Right ventricle myocardium inferior (tissue), 1 donor: ENCODE data around the gene TCEAL7. TPM values are rescaled to one million over a fixed set of nuclear protein-coding genes. Genes with fewer than 3 reads are reported as not detected.

Source experiments
- ATAC-seq: fragments of 200-7000 bp; cut with Tn5 transposase; one replicate; pipeline ENCODE4 v1.9.1; 2020; ENCODE audit warnings: mild to moderate bottlenecking, moderate library complexity
- DNase-seq: peaks from one replicate; pipeline ENCODE4 v3.0.0; 2021; ENCODE audit errors: missing footprints
- intact Hi-C: fragments of 100-400 bp; cut with DNase I; formaldehyde crosslinking; loops from one replicate; pipeline ENCODE4 v1.11.0; 2022
- total RNA-seq: library from RNA; stranded (reverse); fragmentation: NEBNext Ultra II Directional; extraction: Animal tissue kit (Norgen Biotek cat#: 25700); gene quantifications from one replicate; pipeline ENCODE4 v1.2.1, GENCODE V29; 2021
- donor health status: DM: no; HTN: yes; CAD: no; lungs with severe emphysema.

The TCEAL7 gene
- total RNA-seq, 1 donor from 2014 or later = 3.1 TPM

GRCh38 chrX:103361798-103362197, 31.8 kb downstream of the TCEAL7 start:
- DNase-seq = no peak
- intact Hi-C loops = no loop called here
- no peak for ATAC-seq

DNA sequence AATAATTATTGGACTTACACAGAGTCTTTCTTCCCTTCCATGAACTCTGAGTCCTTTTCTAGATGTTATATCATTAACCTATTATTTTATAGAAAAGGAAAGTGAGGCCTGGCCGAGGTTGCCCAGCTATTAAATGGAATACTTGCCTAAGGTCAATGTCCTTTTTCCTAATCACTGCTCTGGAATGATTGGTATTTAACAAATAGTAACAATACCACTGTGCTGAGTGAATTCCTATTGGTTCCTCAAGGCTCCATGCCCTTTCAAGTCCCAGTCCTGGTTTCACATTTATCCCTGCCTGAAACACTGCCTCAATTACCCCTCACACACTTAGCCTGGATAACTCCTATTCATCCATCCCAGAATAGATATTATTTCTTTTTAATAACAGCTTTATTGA, 32.4 kb downstream of the TCEAL7 start:
- DNase-seq = no peak

GRCh38 chrX:103363046-103363445, 33.0 kb downstream of the TCEAL7 start:
- ATAC-seq (no peak), DNase-seq (no peak)
- intact Hi-C loops = no loop called here

More for the DNA sequence above, 32.4 kb downstream of the TCEAL7 start:
- ATAC-seq = no peak
- intact Hi-C loops = no loop called here

DNA sequence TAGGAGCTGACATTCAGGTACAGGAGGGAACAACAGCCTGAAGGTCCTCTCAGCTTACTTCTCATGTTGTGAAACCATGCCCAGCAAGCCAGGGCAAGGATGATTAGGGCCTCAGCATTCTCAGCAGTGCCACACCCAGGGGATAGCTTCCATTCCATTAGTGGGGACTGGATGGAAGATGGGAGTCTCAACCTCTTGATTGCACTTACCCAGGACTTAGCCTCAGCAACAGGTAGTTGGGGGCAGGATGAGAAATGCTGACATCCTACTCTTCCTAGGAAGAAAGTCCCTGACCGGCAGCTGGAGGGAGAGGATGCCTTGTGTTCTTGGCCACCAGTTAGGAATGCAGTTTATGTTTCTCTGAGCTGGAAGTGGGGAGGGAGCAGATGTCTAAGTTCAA, 37.5 kb downstream of the TCEAL7 start:
- ATAC-seq (no peak), DNase-seq (no peak)
- intact Hi-C loops = no loop called here

DNA sequence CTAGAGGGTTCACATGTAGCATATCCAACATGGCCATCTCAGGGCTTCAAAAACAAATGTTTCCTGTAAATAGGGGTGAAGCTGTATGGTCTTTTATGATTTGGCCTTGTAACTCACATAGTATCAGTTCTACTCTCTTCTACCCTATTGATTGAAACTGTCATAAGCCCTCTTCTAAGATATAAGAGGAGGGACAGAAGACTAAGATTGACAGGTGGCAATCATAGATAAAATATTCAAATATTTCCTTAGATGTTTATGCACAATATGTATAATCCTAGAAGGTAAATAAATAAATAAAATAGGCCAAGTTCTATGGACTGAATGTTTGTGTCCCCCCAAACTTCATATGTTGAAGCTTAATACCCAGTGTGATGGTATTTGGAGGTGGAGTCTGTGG, 39.4 kb downstream of the TCEAL7 start:
- intact Hi-C loops = no loop called here
- DNase-seq (no peak), ATAC-seq (no peak)

DNA sequence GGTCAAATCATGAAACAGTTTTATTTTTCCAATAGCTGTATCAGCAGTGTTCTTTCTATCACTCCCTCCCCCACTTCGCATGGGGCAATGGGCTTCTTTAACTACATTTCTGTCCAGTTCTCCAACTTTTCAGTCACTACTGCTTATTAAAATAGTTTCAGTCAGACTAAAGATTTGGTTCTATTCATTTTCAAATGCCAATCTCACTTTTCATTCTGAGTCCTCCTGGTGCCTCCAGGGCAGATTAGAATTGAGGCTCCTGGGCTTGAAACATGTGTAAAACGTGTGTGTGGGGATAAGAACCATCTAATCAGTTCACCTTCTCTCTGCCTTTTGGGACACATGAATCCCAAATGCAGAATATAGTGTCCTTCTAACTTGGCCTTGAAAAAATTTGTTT, 42.8 kb downstream of the TCEAL7 start:
- ATAC-seq (no peak), DNase-seq (no peak)
- intact Hi-C loops = no loop called here

- ATAC-seq (no peak), DNase-seq (no peak)
- intact Hi-C loops = no loop called here
These were observed 43.5 kb downstream of the TCEAL7 start for GRCh38 chrX:103373581-103373980.

DNA sequence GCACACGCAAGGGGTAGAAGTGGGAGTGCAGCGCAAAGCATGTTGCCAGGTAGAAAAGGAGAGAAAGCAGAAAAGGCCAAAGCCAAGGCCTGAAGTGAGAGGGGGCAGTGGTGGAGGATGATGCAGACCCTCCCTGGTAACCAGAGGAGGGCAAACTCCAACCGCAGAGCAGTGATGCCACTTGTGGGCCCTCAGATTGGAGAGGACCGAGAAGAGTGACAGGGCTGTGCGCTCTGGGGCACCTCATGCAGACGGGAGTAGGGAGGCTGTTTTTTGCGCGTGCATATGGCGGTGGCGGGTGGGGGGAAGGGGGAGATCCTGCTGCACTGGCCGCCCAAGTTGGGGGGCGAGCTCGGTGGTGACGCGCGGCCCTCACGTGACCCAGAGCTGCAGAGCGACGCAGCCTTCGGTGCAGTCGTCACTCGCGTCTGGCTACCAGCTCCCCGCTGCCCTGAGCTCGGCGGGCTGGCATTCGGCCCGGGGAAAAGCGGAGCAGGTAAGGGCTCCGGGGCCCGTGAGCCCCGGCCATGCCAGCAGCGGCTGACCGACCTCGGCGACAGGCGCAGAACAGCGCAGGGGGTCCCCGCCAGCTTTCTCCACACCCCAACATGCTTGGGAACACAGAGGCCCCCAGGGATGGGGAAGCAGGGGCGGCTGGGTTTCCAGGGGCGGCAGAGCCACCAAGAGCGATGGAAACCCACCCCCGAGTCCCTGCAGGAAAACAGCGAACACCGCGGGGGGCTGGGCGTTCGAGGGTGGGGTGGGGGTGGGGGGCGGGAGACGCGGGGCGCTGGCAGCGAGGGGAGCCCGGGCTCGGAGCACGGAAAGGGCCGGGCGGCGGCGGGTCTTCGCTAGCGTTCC, 46.3 kb downstream of the TCEAL7 start, which contains the start of gene BEX3:
Gene BEX3 (plus strand): TSS at position 421 of the 861 bp plus-strand sequence. CDS start 984 bp downstream, outside the sequence.
- peak; percentile 71 for DNase-seq
- intact Hi-C loops = no loop called here
- peak; percentile 81 for ATAC-seq

DNA sequence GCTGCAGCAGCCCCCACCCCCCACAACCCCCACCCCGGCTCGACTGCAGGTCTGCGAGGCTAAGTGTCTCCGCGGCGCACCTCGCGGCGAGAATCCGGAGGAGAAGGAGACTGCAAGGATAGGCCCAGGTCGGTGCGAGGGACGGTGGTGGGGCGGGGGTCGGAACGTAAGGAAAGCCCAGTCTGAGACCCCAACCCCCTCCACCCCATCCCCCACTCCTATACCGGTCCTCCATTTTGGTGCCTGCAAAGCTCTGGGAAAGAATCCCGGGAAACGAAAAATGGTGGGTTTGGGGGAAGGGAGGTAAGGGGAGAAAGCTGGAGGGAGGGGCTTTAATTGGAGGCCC, 46.9 kb downstream of the TCEAL7 start:
- intact Hi-C loops = no loop called here
- ATAC-seq (peak; percentile 57), DNase-seq (no peak)

DNA sequence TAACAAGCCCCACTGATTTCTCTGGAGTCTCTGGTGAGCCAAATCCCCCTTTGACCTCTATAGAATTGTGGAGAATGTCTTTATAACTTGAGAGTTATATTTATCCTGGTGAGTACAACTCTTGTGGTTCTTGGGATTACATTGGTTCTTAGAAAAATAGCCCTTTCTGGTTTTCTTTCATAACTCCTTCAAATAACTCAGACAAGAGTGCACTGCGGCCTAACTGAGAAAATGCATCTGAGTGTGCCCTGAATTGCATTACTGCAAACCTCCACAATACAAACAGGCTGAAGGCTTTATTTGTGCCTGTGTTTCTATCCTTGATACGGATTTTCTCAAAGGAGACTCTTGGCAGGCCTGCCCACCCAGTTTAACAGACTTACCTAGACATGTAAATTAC, 49.0 kb downstream of the TCEAL7 start:
- intact Hi-C loops = no loop called here
- ATAC-seq = no peak
- no peak for DNase-seq

Other genes with a start within 250 kb of the TCEAL7 start
- gene NXF3, start 237.1 kb upstream of the TCEAL7 start, total RNA-seq = 0.22 TPM
- 30.3 TPM for gene BEX4, start 115.1 kb upstream of the TCEAL7 start, total RNA-seq
- gene TCEAL8, start 75.1 kb upstream of the TCEAL7 start, total RNA-seq = 38.0 TPM
- not detected for gene TCEAL5, start 53.5 kb upstream of the TCEAL7 start, total RNA-seq
- 0.73 TPM for gene BEX2, start 19.2 kb upstream of the TCEAL7 start, total RNA-seq
- gene TCEAL9, start 26.3 kb downstream of the TCEAL7 start, total RNA-seq = 23.4 TPM
- 158 TPM for gene BEX3, start 46.3 kb downstream of the TCEAL7 start, total RNA-seq
- gene RAB40A, start 189.2 kb downstream of the TCEAL7 start, total RNA-seq = not detected